NCI-H187 treated with DMSO at 0.1 percent for 48 hours (cell line): ENCODE results near the gene CHCHD3.
"Not testable (repeated sequence)": the region's sequence is repeated elsewhere in the genome, so short reads cannot be mapped to it uniquely, and the experiment has no call there.

Experiments used
- DNase-seq: peaks from one replicate; lab custom pipeline; 2025; lab: John Stamatoyannopoulos, UW

CHCHD3 gene

DNA sequence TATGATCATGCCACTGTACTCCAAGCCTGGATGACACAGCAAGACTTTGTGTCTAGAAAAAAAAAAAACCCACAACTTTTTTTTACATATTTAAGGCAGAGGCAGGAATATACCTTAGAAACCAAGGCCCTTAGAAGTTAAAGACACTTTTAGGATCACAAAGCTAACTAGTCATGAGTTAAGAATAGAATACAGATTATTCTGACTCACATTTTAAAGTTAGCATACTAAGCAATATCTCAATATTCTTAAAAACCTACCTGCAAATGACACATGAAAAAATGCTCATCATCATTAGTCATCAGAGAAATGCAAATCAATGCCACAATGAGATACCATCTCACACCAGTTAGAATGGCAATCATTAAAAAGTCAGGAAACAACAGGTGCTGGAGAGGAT lies 177.7 kb downstream of the CHCHD3 start:
- DNase-seq, result no peak

- DNase-seq, result not testable (repeated sequence)
These were observed 179.6 kb downstream of the CHCHD3 start for GRCh38 chr7:132902294-132902693.

- no peak for DNase-seq
These were observed 180.6 kb downstream of the CHCHD3 start for GRCh38 chr7:132901241-132901640.

- DNase-seq, result no peak
These were observed 182.1 kb downstream of the CHCHD3 start for GRCh38 chr7:132899833-132900232.

GRCh38 chr7:132898641-132899175 lies 183.2 kb downstream of the CHCHD3 start:
- not testable (repeated sequence) for DNase-seq

- DNase-seq, result no peak
These were observed 184.7 kb downstream of the CHCHD3 start for GRCh38 chr7:132897093-132897687.

DNA sequence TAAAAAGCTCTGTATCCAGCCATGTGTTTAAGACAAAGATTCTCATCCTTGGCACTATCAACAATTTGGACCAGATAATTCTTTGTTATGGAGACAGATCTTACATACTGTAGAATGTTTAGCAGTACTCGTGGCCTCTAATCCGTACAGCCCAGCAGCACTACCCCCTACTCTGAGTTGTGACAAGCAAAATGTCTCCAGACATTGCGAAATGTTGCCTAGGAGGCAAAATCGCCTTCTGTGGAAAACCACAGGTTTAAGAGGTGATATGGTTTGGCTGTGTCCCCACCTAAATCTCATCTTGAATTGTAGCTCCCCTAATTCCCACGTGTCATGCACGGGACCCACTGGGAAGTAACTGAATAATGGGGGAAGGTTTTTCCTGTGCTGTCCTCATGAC lies 186.7 kb downstream of the CHCHD3 start:
- no peak for DNase-seq

- no peak for DNase-seq
These were observed 188.3 kb downstream of the CHCHD3 start for GRCh38 chr7:132893560-132893959.

GRCh38 chr7:132892744-132893143 lies 189.1 kb downstream of the CHCHD3 start:
- not testable (repeated sequence) for DNase-seq

DNA sequence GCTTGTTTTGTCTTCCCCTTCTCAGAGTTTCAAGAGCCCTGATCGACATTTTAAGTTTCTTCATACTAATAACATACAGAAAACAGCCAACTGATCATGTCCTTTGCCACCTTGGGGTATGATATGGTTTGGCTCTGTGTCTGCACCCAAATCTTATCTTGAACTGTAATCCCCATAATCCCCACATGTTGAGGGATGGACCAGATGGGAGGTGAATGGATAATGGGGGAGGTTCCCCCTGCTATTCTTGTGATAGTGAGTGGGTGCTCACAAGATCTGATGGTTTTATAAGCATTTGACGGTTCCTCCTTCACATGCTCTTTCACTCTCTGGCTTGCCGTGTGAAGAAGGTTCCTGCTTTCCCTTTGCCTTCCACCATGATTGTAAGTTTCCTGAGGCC lies 190.3 kb downstream of the CHCHD3 start:
- DNase-seq, result no peak

GRCh38 chr7:132882714-132883428 lies 199.0 kb downstream of the CHCHD3 start:
- no peak for DNase-seq

- DNase-seq, result no peak
These were observed 200.6 kb downstream of the CHCHD3 start for GRCh38 chr7:132881317-132881716.

GRCh38 chr7:132879579-132879978 lies 202.3 kb downstream of the CHCHD3 start:
- DNase-seq, result no peak

DNA sequence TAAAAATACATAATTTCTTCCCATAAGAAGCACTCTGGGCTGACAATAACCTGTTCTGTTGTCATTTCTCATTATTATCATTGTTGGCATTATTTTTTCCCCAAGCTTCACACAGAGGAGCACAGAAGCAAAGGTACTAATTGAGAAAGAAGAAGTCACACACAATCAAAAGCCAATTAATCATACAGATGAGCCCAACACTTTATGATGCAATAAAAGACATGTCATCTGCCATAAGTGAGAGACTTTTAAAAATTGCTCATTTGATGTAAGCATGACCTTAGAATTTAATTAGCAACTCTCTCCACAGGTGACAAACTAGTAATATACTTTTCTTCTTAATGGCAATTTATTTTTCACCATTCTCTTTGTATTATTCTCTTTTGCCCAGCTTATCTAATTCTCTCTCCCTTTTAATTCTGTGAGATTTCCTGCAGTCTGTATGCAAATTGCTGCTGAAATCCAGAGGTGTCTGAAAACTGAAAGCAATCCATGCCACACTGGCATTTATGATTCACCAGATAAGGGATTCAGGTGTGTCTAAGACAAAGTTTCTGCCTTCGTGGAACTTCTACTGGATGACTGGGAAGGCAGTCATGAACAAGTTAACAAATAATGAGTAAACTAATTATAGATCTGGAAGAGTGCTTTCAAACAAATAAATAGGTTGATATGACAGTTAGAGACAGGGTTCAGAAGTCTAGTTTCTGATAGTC lies 203.5 kb downstream of the CHCHD3 start:
- no peak for DNase-seq

GRCh38 chr7:132877573-132877972 lies 204.3 kb downstream of the CHCHD3 start:
- DNase-seq, result no peak

DNA sequence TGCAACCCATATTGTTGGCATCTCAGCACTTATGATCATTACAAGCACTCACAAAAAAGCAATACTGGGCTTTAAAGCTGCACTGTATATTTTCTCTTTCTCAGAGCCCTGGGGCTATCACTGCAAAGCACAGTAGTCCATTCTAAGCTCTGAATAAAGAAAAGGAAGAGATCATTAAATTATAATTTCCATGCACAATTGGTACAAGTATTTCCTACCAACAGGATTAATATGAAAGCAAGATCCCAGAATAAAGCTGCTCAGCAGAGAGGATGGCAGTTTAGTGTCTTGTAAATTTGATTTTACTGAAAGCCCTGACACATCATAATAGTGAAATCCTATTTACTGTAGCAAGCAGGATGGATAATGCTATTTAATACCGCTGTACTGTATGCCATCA lies 205.3 kb downstream of the CHCHD3 start:
- no peak for DNase-seq

GRCh38 chr7:132872034-132872433 lies 209.9 kb downstream of the CHCHD3 start:
- DNase-seq, result no peak

DNA sequence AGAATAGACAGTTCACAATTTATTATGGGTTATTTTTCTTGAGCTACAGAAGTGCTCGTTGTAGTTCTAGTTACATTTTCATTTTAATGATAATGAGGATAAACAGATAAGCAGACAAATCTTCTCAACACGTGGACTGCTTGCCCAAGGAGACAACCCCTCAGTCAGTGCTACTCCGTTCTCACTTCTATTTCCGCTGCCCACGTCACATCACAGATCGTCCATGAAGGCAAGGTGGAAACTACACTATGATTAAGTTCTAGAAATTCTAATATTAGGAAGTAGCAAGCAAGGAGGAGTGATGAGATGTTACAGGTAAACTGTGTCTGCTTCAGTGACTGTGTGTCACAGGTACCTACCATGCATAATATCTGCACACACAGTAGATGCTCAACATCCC lies 210.5 kb downstream of the CHCHD3 start:
- no peak for DNase-seq

DNA sequence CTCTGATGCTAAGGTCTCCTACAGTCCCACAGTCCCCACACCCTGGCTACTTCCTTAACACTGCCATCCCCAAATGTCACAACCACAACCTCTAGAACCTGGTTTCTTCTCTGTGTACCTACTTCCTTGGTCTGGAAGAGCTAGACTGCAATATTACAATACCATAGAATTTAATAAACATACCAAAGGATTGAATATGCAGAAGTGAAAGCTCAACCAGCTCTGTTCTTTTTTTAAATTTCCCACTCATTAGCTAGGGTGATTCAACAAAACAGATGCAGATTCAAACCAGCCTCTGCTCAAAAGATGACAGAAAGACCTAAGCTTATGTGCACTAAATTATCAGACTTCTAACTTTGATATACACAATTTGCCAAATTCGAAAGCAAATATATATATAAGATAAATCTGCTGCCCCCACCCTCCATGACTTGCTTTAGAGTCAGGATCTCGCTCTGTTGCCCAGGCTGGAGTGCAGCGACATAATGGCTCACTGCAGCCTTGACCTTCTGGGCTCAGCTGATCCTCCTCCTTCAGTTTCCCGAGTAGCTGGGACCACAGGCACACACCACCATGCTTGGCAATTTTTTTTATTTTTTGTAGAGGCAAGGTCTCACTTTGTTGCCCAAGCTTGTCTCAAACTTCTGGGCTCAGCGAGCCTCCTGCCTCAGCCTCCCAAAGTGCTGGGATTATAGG lies 212.6 kb downstream of the CHCHD3 start:
- DNase-seq, result no peak

DNA sequence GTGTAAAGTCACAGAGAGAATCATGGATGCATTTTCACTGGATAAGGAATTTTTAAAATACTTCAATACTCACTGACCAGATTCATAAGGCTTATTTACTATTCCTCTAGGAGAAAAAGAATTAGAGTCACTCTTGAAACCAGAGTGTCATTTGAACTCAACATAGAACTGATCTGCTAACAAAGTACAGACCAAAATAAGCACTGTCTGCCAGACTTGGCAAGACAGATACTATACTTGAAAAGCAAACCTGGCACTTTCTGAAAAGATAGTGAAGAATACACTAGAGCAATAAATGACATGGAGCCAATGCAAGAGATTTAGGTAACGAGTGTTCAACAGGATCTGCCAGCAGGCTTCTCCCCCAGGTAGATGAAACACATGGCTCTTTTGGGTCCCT lies 215.3 kb downstream of the CHCHD3 start:
- no peak for DNase-seq

GRCh38 chr7:132866144-132866531 lies 215.8 kb downstream of the CHCHD3 start:
- no peak for DNase-seq

GRCh38 chr7:132865366-132866143 lies 216.3 kb downstream of the CHCHD3 start:
- no peak for DNase-seq
